22Rv1 (cell line): ENCODE measurements around the gene NEDD4L.

Source experiments
- ZFX ChIP-seq: fragments of 450-650 bp; IDR thresholded peaks from 2 replicates; pipeline ENCODE4 v1.6.1; 2017; ENCODE audit warnings: antibody characterized with exemption, borderline replicate concordance
- TF ChIP-seq, protein P1 (sequence below): fragments of 450-650 bp; IDR thresholded peaks from 2 replicates; pipeline ENCODE4 v1.5.1; 2017; ENCODE audit warnings: mild to moderate bottlenecking

DNA sequence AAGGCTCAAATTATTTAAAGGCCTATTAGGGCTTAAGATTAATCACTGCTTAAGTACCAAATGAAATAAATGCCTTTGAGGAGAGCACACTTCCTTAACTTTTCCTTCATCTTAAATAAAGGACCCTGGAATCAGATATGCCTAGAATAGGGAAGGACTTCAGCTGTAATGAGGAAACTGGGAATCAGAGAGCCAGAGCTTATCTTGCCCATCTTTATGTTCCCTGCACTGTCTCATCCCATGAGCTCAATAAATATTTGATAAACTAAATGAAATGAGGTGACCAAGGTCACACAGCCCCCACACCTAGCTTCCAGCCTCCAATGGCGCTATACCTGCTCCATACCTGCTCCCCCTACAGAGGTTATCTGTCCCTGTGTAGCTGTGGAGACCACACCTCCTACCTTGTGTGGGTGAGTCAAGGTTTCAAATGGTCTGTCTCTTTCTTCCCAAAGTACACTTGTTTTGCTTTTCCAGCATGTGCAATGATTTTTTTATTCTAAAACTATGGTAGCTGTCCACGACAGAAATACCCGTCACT, 23.4 kb upstream of the NEDD4L start:
- TF ChIP-seq, protein P1, sequence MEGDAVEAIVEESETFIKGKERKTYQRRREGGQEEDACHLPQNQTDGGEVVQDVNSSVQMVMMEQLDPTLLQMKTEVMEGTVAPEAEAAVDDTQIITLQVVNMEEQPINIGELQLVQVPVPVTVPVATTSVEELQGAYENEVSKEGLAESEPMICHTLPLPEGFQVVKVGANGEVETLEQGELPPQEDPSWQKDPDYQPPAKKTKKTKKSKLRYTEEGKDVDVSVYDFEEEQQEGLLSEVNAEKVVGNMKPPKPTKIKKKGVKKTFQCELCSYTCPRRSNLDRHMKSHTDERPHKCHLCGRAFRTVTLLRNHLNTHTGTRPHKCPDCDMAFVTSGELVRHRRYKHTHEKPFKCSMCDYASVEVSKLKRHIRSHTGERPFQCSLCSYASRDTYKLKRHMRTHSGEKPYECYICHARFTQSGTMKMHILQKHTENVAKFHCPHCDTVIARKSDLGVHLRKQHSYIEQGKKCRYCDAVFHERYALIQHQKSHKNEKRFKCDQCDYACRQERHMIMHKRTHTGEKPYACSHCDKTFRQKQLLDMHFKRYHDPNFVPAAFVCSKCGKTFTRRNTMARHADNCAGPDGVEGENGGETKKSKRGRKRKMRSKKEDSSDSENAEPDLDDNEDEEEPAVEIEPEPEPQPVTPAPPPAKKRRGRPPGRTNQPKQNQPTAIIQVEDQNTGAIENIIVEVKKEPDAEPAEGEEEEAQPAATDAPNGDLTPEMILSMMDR = no peak
- TF ChIP-seq ZFX = no peak
